SIG-M5 treated with dmso at 0.1 percent for 504 hours (cell line): Measurements from ENCODE around the gene CCBE1.
"Not testable (repeated sequence)": the region's sequence is repeated elsewhere in the genome, so short reads cannot be mapped to it uniquely, and the experiment has no call there.

Experiments
- DNase-seq: peaks from one replicate; lab custom pipeline; 2025; ENCODE audit not compliant: unreplicated experiment; lab: John Stamatoyannopoulos, UW

The CCBE1 gene

DNA sequence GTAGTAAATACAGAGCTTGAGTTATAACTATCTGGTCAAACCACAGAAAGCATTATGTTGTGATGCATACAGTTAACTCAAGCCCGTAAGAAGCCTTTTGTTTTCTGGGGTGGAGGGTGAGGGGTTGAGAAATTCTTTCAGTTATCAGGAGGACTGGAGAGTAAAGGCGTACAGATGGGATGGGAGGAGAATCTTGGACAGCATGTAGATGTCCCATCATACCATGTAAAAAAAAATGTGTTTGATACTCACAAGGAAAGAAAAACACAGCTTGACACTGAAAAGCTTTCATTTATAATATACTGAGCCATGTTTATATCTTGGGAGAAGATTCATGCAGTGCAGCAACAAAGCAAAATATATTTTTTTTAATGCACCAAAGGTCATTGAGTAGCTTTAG is 12.4 kb downstream of the CCBE1 start:
- DNase-seq = no peak

DNA sequence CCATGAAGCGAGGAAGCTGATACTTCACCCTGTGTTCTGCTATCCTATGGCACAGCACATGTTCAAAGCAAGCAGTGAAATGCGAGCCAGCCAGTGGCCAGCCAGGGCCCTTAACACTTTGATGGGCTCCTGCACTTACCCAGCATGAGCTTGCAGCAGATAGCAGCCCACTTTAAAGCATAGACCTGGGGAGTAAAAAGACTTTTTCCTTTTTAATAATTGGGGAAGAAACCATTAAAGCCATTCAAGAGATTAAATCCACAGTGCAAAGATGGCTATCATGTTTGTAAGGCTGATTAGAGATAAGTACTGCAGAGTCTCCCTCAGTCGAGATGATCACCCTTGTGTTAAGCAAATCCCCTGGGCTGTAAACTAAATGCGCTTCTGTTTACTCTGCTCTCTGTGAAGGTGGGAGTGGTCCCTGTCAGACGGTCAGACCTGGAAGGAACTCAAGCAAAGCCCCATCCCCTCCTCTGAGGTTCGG is 15.7 kb downstream of the CCBE1 start:
- no peak for DNase-seq

DNA sequence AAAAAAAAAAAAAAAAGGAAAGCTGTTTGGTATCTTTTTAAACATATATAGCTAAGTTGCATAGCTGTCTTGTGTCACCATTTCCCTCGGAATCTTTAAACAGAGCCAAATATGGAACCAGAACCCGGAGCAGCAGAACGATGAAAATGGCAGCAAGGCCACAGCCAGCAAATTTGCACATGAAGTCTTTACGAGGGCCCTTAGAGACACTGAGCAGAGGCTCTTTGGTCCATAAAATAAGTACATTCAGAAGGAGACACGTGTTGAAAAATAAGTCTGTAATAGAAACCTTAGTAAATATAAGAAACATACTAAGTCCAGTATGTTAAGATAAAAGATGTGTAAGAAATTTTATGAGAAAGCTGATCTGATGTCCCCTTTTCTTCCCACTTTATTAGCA is 16.2 kb downstream of the CCBE1 start:
- DNase-seq = no peak

DNA sequence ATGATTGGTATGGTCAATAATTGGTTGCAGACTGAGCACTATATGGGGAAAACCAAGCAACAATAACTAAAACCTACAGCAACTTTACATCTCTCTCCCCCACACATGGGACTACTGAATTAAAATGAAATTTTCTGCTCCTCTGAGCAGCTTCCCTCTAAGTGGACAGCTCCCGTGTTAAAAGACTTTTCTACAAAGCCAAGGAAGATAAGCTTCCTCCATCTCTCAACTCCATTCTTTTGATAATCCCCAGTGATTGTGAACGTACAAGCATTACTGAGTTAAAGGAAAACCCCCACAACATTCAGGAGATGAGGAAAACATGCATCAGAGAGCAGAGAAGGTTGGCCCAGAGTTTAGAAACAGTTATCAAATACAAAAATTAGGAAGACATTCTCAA is 21.9 kb downstream of the CCBE1 start:
- no peak for DNase-seq

DNA sequence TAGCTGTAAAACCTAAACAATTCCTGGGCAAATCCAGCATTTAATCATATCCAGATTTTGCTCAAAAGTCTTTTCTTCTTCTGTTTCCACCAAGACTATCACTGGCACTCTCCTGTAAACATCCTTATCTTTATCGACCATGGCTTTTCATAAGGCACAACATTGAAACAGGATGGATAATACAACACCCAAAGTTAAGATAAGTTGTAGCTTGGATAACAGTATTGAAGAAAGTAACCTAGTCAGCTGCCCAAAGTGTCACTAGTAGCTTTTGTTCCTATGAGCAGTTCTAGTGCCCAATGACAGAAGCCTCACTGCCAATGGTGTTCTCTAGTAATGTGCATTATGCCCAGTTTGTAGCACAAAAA is 22.3 kb downstream of the CCBE1 start:
- DNase-seq = no peak

DNA sequence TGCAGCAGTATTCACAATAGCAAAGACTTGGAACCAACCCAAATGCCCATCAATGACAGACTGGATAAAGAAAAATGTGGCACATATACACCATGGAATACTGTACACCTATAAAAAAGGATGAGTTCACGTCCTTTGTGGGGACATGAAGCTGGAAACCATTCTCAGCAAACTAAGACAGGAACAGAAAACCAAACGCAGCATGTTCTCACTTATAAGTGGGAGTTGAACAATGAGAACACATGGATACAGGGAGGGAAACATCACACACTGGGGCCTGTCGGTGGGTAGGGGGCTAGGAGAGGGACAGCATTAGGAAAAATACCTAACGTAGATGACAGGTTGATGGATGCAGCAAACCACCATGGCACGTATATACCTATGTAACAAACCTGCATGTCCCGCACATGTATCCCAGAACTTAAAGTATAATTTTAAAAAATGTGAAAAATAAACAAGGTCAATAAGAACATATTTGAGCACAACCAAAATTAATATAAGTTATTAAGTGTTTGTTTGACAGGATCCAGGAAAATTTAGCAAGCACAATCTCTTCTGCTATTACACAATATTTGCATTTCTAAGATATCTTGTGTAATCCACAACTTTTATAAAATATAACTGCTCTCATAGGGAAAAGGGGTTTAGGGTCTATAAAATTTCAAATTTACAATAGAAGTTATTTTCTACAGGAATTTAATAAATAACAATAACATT is 22.9 kb downstream of the CCBE1 start:
- no peak for DNase-seq

DNA sequence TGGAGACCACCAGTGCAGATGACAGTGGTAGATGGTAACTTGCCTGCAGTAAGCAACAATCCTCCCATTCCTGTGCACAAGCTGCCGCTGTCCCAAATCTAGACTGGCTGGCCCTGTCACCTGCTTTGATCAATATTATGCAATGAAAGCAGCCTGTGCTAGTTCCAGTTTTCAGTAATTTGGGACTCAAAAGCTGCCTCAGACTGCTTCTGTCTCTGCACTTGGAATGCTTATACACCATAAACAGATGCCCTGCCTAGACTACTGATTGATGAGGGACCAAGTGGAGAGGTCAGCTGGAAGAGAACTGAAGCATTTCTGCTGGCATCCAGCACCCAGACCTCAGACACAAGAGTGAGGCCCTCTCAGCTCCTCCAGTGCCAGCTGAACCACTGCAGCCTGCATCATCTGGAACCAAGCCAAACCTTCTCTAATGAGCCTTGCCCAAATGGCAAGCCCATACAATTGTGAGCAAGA is 24.9 kb downstream of the CCBE1 start:
- DNase-seq = no peak

DNA sequence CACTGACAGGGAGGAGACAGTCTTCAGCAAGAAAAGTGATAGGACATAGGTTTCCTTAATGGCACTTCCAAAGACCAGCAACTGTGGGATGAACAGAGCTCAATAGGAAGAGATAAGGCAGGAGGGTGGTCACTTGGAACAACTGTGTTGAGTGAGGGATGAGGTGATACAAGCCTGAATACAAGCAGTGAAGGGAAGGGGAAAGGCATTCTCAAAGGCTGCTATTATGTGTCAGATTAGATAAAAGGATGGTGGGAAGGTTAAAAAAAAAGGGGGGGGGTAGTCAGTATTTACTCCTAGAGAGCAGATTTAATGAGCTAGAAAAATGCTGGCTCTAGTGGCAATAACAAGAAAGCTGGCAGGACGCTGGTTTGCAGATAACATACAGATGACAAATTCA is 25.7 kb downstream of the CCBE1 start:
- DNase-seq = no peak

DNA sequence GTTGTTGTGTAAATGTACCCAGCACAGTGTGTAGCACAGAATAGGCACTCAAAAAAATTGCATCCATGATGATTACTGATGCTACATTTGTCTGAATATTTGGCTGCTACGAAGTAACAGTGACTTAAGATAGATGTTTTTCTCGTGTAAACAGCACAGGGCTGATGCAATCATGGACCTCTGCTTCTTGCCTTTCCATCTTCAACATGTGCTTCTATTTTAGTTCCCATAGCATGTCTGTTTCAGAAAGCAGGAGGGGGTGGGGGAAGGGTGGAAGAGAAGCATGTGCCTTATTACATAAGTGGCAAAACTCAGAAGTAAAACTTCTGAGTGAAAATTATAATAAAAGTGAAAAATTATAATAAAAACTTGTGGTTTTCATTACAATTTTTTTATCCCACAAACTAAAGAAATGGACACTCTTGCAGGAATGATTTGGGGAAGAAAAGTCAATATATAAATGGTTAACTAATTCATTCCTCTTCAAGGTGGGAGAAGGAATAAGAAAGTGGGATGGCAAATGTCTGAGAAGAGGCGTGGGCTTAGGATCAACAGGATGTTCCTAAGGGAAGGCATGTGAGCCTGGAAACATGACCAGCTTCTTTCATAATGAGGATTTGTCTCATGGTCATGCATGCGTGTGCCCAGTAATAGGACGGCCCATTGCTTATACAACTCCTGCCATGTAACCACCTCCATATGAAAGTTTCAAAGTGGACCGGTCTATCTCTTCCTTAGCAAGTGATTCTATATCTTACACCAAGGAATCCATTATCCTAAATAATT is 27.2 kb downstream of the CCBE1 start:
- no peak for DNase-seq

DNA sequence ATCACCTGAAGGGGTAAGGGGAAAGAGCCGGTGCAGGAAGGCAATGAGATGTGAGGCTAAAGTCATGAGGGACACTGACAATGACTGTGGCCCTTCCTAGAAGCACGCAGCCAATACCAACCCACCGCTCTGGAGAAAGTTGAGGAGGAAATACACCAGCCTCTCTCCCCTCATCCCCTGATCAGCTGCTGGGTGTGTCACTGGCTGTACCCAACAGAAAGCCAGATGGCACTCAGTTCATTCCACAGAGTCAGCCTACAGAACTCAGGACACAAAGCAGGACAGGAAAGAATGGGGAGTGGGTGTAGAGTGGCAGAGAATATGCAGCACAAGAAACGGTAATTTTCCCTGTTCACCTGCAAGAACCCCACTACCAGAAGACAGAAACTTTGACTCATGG is 29.7 kb downstream of the CCBE1 start:
- no peak for DNase-seq

DNA sequence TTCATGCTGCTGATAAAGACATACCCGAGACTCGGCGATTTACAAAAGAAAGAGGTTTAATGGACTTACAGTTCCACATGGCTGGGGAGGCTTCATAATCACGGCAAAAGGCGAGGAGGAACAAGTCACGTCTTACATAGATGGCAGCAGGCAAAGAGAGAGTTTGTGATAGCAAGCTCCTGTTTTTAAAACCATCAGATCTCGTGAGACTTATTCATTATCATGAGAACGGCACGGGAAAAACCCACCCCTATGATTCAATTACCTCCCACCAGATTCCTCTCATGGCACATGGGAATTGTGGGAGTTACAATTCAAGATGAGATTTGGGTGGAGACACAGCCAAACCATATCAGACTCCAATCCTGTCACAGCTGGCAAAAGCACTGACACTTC is 31.2 kb downstream of the CCBE1 start:
- not testable (repeated sequence) for DNase-seq

DNA sequence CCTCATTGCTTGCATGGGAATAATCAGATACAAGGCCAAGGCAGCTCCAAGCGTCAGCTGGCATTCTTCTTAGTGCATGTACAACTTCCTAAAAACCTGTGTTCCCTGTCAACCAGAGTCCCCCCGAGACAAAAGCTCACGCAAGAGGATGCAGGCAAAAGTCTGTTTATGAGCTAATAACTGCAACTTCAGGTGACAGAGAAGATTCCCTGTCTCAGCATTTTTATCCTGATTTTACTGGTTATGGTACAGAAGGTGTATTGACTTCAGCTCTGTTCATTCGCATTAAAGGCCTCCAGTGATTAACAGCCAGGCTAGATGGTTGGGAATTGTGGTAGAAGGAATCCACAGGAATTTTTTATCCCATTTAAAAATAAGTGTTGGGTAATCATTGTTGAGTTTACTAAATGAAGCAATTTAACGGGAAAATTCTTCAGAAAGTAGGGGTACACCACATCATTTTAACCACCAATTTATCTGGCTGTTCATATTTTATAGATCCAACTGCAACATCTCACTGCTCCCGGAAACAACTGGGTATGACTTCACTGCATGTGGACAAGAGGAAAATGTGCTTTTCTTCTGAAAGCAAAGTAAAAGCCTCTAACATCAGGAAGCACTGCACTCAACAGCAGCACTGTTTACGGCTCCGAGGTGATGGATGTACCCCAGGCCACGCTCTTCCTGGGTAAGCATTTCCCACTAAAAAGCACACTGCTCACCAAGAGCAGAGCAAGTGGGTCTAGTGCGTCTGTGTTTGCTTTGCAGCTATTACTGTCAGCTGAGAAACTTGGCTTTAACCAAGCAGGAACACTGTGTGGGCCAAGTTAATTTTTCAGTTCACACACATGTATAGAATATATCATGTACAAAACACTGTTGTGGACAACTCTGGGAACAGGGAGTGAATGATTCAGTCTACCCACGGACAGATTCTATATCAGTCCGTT is 31.9 kb downstream of the CCBE1 start:
- no peak for DNase-seq

DNA sequence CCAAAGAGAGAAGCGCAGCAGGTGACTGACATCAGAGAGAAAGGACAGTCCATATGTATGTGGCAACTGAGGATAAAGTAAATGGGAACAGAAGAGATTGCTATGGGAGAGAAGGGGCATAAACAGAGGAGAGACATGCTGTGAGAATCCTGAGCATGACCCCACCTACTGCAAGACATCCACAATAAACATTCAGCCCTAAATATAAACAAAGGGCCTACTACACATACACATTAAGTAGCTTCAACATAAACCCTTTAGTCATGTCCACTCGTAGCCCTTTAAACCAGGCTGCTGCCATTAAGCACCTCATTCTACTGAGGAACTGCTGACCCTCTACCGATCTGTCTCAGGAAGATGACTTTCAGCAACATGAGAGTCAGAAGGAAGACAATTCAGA is 32.9 kb downstream of the CCBE1 start:
- DNase-seq = no peak

DNA sequence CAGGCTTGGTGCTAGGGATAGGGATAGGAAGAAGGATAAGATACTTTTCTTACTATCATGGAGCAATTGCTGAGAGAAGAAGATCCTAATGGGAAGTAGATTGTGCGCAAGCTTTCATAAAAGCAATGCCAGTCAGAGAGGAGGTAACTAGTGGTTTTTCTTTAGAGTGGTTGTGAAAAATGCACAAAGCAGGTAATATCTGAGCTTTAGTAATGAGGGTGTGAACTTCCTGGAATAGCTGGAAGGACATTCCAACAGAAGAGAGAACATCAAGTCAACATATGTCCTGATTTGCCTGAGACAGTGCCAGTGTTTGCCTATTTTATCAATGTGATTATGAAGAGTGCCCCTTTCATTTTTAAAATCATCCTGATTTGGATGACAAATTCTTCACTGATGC is 34.1 kb downstream of the CCBE1 start:
- no peak for DNase-seq

DNA sequence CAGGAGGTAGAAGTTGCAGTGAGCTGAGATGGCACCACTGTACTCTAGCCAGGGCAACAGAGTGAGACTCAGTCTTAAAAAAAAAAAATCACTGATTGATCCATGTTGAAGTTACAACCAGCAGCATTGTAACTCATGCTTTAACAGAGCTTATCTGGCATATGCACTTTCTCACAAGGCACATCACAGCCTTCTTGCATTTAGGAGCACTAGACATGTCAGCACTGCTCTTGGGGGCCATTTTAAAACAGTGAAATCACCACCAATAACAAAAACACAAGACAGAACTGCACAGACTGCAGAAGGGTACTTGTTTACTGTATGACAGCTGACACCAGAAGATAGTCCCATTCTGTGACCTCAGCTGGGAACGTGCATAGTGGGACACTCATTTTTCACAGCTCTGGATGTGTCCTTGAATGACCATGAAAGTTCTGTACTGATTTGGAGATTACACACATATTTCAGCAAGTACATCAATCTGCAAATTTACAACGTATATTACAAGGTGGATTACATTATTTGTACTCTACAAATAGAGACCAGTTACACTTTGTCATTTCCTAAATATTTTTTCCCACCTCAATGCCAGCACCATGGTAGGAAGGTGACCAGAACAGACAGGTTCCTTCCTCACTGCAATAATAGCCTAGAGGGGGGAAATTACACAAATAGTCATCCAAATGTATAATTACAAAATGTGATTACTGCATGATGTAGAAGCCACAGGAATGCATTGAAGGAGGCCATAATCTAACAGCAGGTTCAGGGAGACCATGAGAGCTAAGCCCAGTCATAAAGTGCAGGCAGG is 35.1 kb downstream of the CCBE1 start:
- no peak for DNase-seq

DNA sequence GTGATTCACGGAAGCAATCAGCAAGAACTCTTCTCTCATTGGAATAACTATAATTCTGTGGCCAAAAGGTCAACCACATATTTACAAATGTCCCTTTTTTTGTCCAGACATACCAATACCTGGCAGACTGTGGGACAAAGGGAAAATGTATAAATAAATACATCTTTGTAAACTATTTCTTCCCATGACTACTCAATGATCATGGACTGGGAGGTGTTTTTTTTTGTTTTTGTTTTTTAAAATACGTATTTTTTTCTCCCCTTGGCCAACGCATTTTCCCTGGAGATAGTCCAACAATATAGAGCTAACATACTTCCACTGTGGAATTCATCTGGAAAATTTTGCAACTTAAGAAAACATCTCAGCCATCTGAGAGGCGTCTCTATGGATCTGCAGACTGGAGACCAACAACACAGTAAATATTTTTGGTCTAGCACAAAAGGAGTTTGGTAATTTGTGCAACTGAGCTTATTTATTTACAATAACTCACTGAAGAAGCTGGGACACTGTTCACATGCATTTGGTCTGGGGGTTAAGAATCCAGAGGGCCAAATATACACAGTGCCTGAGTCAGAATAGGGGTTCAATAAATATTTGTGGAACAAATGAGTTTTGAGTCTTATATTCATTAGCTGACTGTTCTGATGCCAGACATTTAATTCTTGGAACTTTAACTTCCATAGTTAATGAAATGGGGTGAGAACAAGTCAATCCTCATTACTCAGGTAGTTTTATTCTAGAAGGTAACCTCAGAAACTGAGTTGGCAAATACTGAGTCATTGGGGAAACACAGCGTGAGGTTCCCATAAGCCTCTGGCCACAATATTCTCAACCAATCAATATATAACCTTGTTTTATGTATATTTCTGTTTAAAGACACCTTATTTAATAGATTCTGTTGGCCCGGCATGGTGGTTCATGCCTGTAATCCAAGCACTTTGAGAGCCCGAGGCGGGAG is 36.2 kb downstream of the CCBE1 start:
- no peak for DNase-seq

DNA sequence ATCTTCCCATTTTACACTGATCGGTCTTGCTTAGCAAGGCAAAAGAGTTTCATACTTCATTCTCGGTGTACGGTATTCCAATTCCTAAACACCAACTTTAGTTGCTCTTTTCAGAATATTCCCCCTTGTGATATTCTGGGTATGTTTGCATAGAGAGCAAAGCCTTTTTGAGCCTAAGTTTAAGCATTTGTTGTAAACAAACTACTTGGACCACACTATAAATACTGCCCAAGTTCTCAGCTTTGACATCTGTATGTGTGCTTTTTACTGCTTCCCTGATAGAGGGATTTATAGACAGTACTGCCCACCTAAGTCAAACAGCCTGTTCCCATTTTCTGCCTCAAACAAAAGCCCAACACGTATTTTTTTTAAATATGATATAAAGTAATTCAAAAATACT is 36.9 kb downstream of the CCBE1 start:
- no peak for DNase-seq

DNA sequence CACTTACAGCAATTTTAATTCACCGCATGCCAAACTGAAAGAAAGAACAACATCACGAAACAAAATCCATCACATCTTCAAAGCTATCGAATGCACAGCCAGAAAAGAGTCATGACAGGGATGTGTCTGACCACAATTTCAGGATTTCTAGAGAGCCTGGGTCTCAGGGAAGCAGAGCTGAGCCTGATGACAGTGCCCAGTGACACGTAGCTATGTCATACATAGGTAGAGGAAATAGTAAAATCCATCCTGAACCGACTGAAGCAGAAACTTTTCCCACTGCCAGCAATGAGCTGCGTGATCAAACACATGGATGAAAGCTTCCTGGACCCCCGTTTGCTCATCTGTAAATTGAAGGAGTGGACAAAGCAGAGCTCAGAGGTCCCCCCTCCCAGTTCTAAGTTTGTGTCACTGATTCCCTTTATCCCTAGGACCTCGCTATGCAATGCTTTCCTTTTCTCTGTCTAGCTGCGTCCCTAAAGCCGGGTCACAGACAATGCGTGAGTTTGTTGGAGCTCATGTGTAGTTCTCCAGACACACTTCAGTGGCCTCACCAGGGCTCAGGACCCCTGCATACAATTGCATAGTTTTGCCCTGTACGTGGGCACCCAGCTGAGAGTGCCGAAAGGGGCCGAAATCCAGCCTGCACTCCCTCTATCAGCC is 37.6 kb downstream of the CCBE1 start:
- DNase-seq = no peak

DNA sequence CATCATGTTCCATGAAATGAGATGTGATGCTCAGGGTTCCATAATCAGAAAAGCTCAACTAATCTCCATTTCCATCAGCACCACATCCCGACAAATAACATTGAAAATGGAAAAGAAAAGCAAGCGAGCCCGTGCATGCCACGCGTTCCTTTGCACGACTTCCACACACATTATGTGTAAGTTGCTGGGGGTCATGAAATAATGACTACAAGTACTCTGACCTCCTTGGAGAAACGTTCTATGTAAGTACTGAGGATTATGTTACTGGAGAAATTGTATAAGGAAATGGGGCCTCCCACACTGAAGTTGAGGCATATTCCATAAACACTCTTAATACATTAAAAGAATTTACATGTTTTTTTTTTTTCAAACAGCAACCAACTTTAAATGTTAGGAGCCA is 38.3 kb downstream of the CCBE1 start:
- no peak for DNase-seq
